ENCODE measurements around the gene GSTK1. TPM values are rescaled to one million over a fixed set of nuclear protein-coding genes. Genes with fewer than 3 reads are reported as not detected.

The GSTK1 gene
- total RNA-seq, 2 donors from 2014 or later = 61.1 to 75.0 TPM

- H3K4me1 ChIP-seq (ENCODE audit: control insufficient read depth, insufficient read depth, low read length) = peaks cover 4% of the 10 kb centered on the region
- peaks cover 8% of the 10 kb centered on the region for H3K36me3 ChIP-seq (ENCODE audit: control insufficient read depth, insufficient read depth, low read length)
- H3K4me1 Mint-ChIP-seq = peaks cover 30% of the 10 kb centered on the region
- no peak for TF ChIP-seq CTCF (conservative IDR thresholded peaks at IDR 0.05)
- WGBS, 2 experiments (ENCODE audit: insufficient coverage in 1 of 2, insufficient read length in 1 of 2) = 92 to 96% methylated on average over 6 to 11 of the region's 11 CpGs
- DNase-seq = no peak
- H3K9me3 Mint-ChIP-seq = peaks cover 14% of the 10 kb centered on the region
- H3K27me3 ChIP-seq (ENCODE audit: control insufficient read depth, insufficient read depth, low read length, poor library complexity, severe bottlenecking) = peaks cover 11% of the 10 kb centered on the region
- no peak overlapping the region for H3K27ac ChIP-seq (ENCODE audit: low read depth, low read length)
- H3K9me3 ChIP-seq (ENCODE audit: control insufficient read depth, low read length) = peaks cover 6% of the 10 kb centered on the region
- H3K9ac ChIP-seq (ENCODE audit: extremely low read depth, low read length, poor library complexity, severe bottlenecking) = no peak overlapping the region
- no peak overlapping the region for H3K4me3 ChIP-seq (ENCODE audit: low read length)
- H3K4me3 Mint-ChIP-seq = no peak overlapping the region
- peaks cover 30% of the 10 kb centered on the region for H3K27me3 Mint-ChIP-seq (ENCODE audit: insufficient read depth)
- H3K36me3 Mint-ChIP-seq (ENCODE audit: low read depth) = peaks cover 12% of the 10 kb centered on the region
- no peak overlapping the region for H3K27ac Mint-ChIP-seq
Measured at GRCh38 chr7:143285806-143286521, 22.7 kb downstream of the GSTK1 start.

DNA sequence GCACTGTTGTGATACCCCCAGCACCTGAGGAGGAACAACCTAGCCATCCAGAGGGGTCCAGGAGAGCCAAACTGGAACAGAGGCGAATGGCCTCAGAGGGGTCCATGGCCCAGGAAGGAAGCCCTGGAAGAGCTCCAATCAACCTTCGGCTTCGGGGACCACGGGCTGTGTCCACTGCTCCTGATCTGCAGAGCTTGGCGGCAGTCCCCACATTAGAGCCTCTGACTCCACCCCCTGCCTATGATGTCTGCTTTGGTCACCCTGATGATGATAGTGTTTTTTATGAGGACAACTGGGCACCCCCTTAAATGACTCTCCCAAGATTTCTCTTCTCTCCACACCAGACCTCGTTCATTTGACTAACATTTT is 23.3 kb downstream of the GSTK1 start:
- no peak overlapping the region for H3K27ac Mint-ChIP-seq
- Histone ChIP-seq H3K9ac (ENCODE audit: extremely low read depth, low read length, poor library complexity, severe bottlenecking) (no peak overlapping the region), H3K27ac (ENCODE audit: low read depth, low read length) (no peak overlapping the region), H3K36me3 (ENCODE audit: control insufficient read depth, insufficient read depth, low read length) (peaks cover 13% of the 10 kb centered on the region), H3K4me3 (ENCODE audit: low read length) (no peak overlapping the region), H3K9me3 (ENCODE audit: control insufficient read depth, low read length) (peaks cover 6% of the 10 kb centered on the region), H3K27me3 (ENCODE audit: control insufficient read depth, insufficient read depth, low read length, poor library complexity, severe bottlenecking) (peaks cover 11% of the 10 kb centered on the region), H3K4me1 (ENCODE audit: control insufficient read depth, insufficient read depth, low read length) (peaks cover 4% of the 10 kb centered on the region)
- no peak for DNase-seq
- H3K4me1 Mint-ChIP-seq = peaks cover 30% of the 10 kb centered on the region
- peaks cover 14% of the 10 kb centered on the region for H3K9me3 Mint-ChIP-seq
- peaks cover 30% of the 10 kb centered on the region for H3K27me3 Mint-ChIP-seq (ENCODE audit: insufficient read depth)
- TF ChIP-seq CTCF (conservative IDR thresholded peaks at IDR 0.05) = no peak
- H3K4me3 Mint-ChIP-seq = no peak overlapping the region
- H3K36me3 Mint-ChIP-seq (ENCODE audit: low read depth) = peaks cover 18% of the 10 kb centered on the region
- WGBS, 2 experiments (ENCODE audit: insufficient coverage in 1 of 2, insufficient read length in 1 of 2) = 83% methylated on average over 6 of the region's 6 CpGs; no CpG with 5 or more reads in 1 of the 2 experiments

- Histone ChIP-seq H3K27ac (ENCODE audit: low read depth, low read length) (no peak overlapping the region), H3K36me3 (ENCODE audit: control insufficient read depth, insufficient read depth, low read length) (peaks cover 22% of the 10 kb centered on the region), H3K4me3 (ENCODE audit: low read length) (peak overlapping the region; percentile 72), H3K4me1 (ENCODE audit: control insufficient read depth, insufficient read depth, low read length) (peaks cover 4% of the 10 kb centered on the region), H3K9me3 (ENCODE audit: control insufficient read depth, low read length) (peaks cover 6% of the 10 kb centered on the region), H3K9ac (ENCODE audit: extremely low read depth, low read length, poor library complexity, severe bottlenecking) (no peak overlapping the region), H3K27me3 (ENCODE audit: control insufficient read depth, insufficient read depth, low read length, poor library complexity, severe bottlenecking) (peaks cover 11% of the 10 kb centered on the region)
- peak overlapping the region; percentile 88 for H3K4me3 Mint-ChIP-seq
- no peak for DNase-seq
- H3K27ac Mint-ChIP-seq = peak overlapping the region; percentile 5
- 92% methylated on average over 14 to 17 of the region's 17 CpGs for WGBS, 2 experiments (ENCODE audit: insufficient coverage in 1 of 2, insufficient read length in 1 of 2)
- H3K27me3 Mint-ChIP-seq (ENCODE audit: insufficient read depth) = peaks cover 30% of the 10 kb centered on the region
- no peak for TF ChIP-seq CTCF (conservative IDR thresholded peaks at IDR 0.05)
- peaks cover 25% of the 10 kb centered on the region for H3K36me3 Mint-ChIP-seq (ENCODE audit: low read depth)
- peaks cover 14% of the 10 kb centered on the region for H3K9me3 Mint-ChIP-seq
- peaks cover 30% of the 10 kb centered on the region for H3K4me1 Mint-ChIP-seq
Measured at GRCh38 chr7:143287339-143287934, 24.2 kb downstream of the GSTK1 start.

Data from endodermal cell (in vitro differentiated cells).